K562 (cell line): ENCODE measurements around the gene S100A9. TPM values are rescaled to one million over a fixed set of nuclear protein-coding genes. Genes with fewer than 3 reads are reported as not detected.

Experiments
- CTCF ChIP-seq, 3 experiments: IDR thresholded peaks in 2 of 3; conservative IDR thresholded peaks in 1 of 3; 2 replicates each; pipeline ENCODE4 v1.5.1; 2011 to 2012; ENCODE audit warnings: low read length in 3 of 3, mild to moderate bottlenecking in 3 of 3, control low read depth in 2 of 3, improper control_type of control experiment in 1 of 3, inconsistent platforms in 1 of 3, low read depth in 1 of 3, mixed read lengths in 1 of 3, moderate library complexity in 1 of 3; ENCODE audit not compliant: insufficient read depth in 2 of 3
- CTCFL ChIP-seq: IDR thresholded peaks from 2 replicates; pipeline ENCODE4 v1.6.1; 2011; ENCODE audit warnings: borderline replicate concordance, low read depth, mild to moderate bottlenecking, moderate library complexity, low read length; ENCODE audit not compliant: insufficient read depth, poor library complexity, severe bottlenecking
- FOXJ2 ChIP-seq: fragments of 200-800 bp; sonication (Bioruptor generic); IDR thresholded peaks from 2 replicates; pipeline ENCODE4 v1.6.1; 2016; ENCODE audit warnings: missing genetic modification characterization, missing compliant biosample characterization
- FOXP1 ChIP-seq: sonication (generic); formaldehyde crosslinking; IDR thresholded peaks from 2 replicates; pipeline ENCODE4 v1.8.0; 2022; ENCODE audit warnings: mild to moderate bottlenecking, missing genetic modification reagents
- IFI16 ChIP-seq: fragments of 250-450 bp; sonication (Bioruptor Pico); IDR thresholded peaks from 2 replicates; pipeline ENCODE4 v2.1.2; 2022; ENCODE audit warnings: mild to moderate bottlenecking, inconsistent platforms
- MYNN ChIP-seq, 2 experiments: sonication (generic); formaldehyde crosslinking in 1 of 2; IDR thresholded peaks; 2 replicates each; pipeline versions ENCODE4 v1.5.0 to v1.6.1; 2016 to 2020; ENCODE audit warnings: antibody characterized with exemption in 1 of 2, missing genetic modification reagents in 1 of 2
- RAD21 ChIP-seq, 2 experiments: fragments of 250-450 bp in 1 of 2; fragments of 450-650 bp in 1 of 2; sonication (Bioruptor Pico) in 1 of 2; formaldehyde crosslinking in 1 of 2; IDR thresholded peaks in 1 of 2; conservative IDR thresholded peaks in 1 of 2; 2 replicates each; pipeline versions ENCODE4 v1.4.0 to v1.8.0; 2020 to 2022; ENCODE audit warnings: mild to moderate bottlenecking in 2 of 2, moderate library complexity in 1 of 2
- REST ChIP-seq, 2 experiments: fragments of 450-650 bp; formaldehyde crosslinking in 1 of 2; IDR thresholded peaks; 2 replicates each; pipeline versions ENCODE4 v1.4.0 to v1.6.1; 2014 to 2020; ENCODE audit warnings: mild to moderate bottlenecking in 2 of 2, borderline replicate concordance in 1 of 2, low read depth in 1 of 2
- SAP30 ChIP-seq: fragments of 200-600 bp; sonication (generic); IDR thresholded peaks from 2 replicates; pipeline ENCODE4 v1.6.1; 2012; ENCODE audit warnings: borderline replicate concordance, low read depth, mild to moderate bottlenecking, moderate library complexity, low read length, control low read depth, inconsistent platforms; ENCODE audit not compliant: insufficient read depth, poor library complexity, severe bottlenecking
- SMARCC2 ChIP-seq: fragments of 450-650 bp; IDR thresholded peaks from 2 replicates; pipeline ENCODE4 v1.6.1; 2017; ENCODE audit warnings: antibody characterized with exemption, moderate library complexity, mild to moderate bottlenecking, low read depth
- SMC3 ChIP-seq: conservative IDR thresholded peaks from 2 replicates; pipeline ENCODE4 v1.6.1; 2011; ENCODE audit warnings: low read depth, low read length, improper control_type of control experiment; ENCODE audit not compliant: insufficient read depth
- TCF3 ChIP-seq: sonication (generic); formaldehyde crosslinking; IDR thresholded peaks from 2 replicates; pipeline ENCODE4 v1.4.0; 2020; ENCODE audit warnings: mild to moderate bottlenecking, missing genetic modification reagents
- ZFPM2 ChIP-seq: fragments of 250-450 bp; sonication (Bioruptor Pico); IDR thresholded peaks from 2 replicates; pipeline ENCODE4 v1.5.1; 2022; ENCODE audit warnings: mild to moderate bottlenecking
- ZNF584 ChIP-seq: fragments of 200-800 bp; sonication (Bioruptor generic); IDR thresholded peaks from 2 replicates; pipeline ENCODE4 v1.6.1; 2016; ENCODE audit warnings: low read depth, mild to moderate bottlenecking, missing genetic modification characterization, missing compliant biosample characterization
- ZNF668 ChIP-seq: fragments of 250-450 bp; sonication (Bioruptor Pico); IDR thresholded peaks from 2 replicates; pipeline ENCODE4 v1.8.0; 2022; ENCODE audit warnings: mild to moderate bottlenecking, inconsistent platforms
- polyA plus RNA-seq, 8 experiments: library from polyadenylated mRNA; depleted of rRNA in 4 of 8; stranded (reverse) in 5 of 8; unstranded in 3 of 8; fragments of >200 nt; fragmentation: Nextera tagmentation in 2 of 8; fragmentation: Illumina TruSeq in 1 of 8; extraction: Ambion mirVana in 2 of 8; extraction: Trizol in 1 of 8; gene quantifications; 2 replicates each; pipeline versions ENCODE4 v1.2.1 to v1.2.3, GENCODE V29; 2011 to 2014; ENCODE audit warnings: inconsistent platforms in 1 of 8, missing spikeins in 1 of 8
- total RNA-seq, 7 experiments: library from RNA; depleted of rRNA in 6 of 7; stranded (reverse); fragments of >200 nt in 6 of 7; fragmentation: Illumina TruSeq in 2 of 7; extraction: Trizol in 2 of 7; gene quantifications; 2 replicates each; pipeline versions ENCODE4 v1.2.1 to v1.2.3, GENCODE V29; 2011 to 2021; ENCODE audit warnings: low replicate concordance in 1 of 7

The S100A9 gene
- total and polyA plus RNA-seq, 9 of the 15 experiments (the other 6 are each of a cell fraction or from before 2014, with no cell fraction given) = 0.80 TPM; not detected in 8

GRCh38 chr1:153400244-153400643 is 42.6 kb downstream of the S100A9 start (continued):
- TF ChIP-seq TCF3 (no peak), SMC3 (peak; percentile 38), CTCFL (peak; percentile 58), CTCF (IDR thresholded peaks at IDR 0.05 in 2 of 3, conservative IDR thresholded peaks at IDR 0.05 in 1 of 3; ENCODE audit: insufficient read depth in 2 of 3, low read depth in 1 of 3, low read length in 3 of 3) (peak; percentile 55 to 63 (median 61)), IFI16 (CRISPR knock-in tag) (no peak), FOXP1 (CRISPR knock-in tag) (no peak), SMARCC2 (peak; percentile 38; the same call in 1 of the 2 replicates), SAP30 (no peak), ZNF584 (no peak), FOXJ2 (tag) (no peak), ZFPM2 (no peak), ZNF668 (CRISPR knock-in tag) (no peak), MYNN (IDR thresholded peaks at IDR 0.05) (no peak), MYNN (CRISPR knock-in tag; IDR thresholded peaks at IDR 0.05) (no peak), RAD21 (CRISPR knock-in tag; conservative IDR thresholded peaks at IDR 0.05 in 1 of 2, IDR thresholded peaks at IDR 0.05 in 1 of 2) (peak; percentile 40 to 83), REST (IDR thresholded peaks at IDR 0.05; ENCODE audit: borderline replicate concordance) (peak; percentile 64), REST (CRISPR knock-in tag; IDR thresholded peaks at IDR 0.05; ENCODE audit: low read depth) (no peak)
